ENCODE data around the gene PDPK1.

DNA sequence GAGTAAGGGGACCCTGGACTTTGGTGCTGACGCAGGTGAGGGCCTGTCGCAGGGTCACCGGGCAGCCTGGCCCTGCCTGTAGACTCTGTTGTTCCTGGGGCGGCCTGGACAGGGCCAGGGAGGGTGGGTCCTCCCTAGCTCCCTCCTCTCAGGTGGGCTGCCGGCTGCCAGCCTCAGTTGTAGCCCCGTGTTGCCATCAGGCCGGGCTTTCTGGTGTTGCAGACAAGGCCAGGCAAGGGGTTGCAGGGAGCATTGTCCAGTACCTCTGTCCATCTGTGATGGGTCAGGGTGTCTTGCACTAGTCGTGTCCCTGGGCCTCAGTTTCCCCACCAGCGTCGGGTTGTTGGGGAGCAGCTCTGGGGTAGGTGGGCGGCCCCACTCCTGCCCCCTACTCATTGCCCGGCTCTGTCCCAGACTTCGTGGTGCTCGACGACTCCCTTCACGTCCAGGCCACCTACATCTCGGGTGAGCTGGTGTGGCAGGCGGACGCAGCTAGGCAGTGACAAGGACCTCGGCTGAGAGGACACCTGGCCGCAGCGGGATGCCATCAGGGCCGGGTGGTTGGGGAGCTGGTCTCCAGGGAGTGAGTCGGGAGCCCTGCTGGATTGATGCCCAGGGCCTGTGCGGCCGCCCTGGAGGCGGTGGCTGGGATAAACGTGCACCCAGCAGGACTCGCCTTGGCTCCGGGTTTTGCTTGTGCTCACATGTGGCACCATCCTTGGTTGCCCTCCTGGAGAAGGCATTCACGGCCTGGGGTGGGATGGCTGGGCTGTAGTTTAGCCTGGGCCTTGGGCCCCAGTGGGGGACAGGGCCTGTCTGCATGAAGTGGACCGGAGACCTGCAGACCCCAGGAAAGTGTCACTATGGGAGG, 8.5 kb upstream of the PDPK1 start:
- TF ChIP-seq POLR2A (IDR thresholded peaks at IDR 0.05) (no peak), EP300 (IDR thresholded peaks at IDR 0.05) (no peak)
- TF ChIP-seq, protein P1, sequence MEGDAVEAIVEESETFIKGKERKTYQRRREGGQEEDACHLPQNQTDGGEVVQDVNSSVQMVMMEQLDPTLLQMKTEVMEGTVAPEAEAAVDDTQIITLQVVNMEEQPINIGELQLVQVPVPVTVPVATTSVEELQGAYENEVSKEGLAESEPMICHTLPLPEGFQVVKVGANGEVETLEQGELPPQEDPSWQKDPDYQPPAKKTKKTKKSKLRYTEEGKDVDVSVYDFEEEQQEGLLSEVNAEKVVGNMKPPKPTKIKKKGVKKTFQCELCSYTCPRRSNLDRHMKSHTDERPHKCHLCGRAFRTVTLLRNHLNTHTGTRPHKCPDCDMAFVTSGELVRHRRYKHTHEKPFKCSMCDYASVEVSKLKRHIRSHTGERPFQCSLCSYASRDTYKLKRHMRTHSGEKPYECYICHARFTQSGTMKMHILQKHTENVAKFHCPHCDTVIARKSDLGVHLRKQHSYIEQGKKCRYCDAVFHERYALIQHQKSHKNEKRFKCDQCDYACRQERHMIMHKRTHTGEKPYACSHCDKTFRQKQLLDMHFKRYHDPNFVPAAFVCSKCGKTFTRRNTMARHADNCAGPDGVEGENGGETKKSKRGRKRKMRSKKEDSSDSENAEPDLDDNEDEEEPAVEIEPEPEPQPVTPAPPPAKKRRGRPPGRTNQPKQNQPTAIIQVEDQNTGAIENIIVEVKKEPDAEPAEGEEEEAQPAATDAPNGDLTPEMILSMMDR (IDR thresholded peaks at IDR 0.05): no peak

Measured in suprapubic skin (tissue), 3 donors.